Right lobe of liver (tissue), 4 donors: ENCODE measurements around the gene ZNF532.

Experiments
- CTCF ChIP-seq, 4 donors: fragments of 200-600 bp in 3 of 4; fragments of 450-650 bp in 1 of 4; IDR thresholded peaks; one replicate each; pipeline versions ENCODE4 v1.5.1 to v1.8.0; 2016 to 2022; ENCODE audit warnings: antibody characterized with exemption in 4 of 4, mild to moderate bottlenecking in 2 of 4
- POLR2A ChIP-seq: fragments of 450-650 bp; IDR thresholded peaks from one replicate; pipeline ENCODE4 v1.6.1; 2017; ENCODE audit warnings: antibody characterized with exemption, mild to moderate bottlenecking
- donor health status: DM: no; HTN: no; CAD: no.
- donor health status: DM: no; HTN: no; CAD: no.
- donor health status: DM: no; HTN: yes; CAD: no.

- no peak for TF ChIP-seq CTCF (IDR thresholded peaks at IDR 0.05)
- no peak for TF ChIP-seq POLR2A
Observed at GRCh38 chr18:58924473-58924872, 59.8 kb downstream of the ZNF532 start.
